Bronchial epithelial cell (primary cell): Measurements from ENCODE around the gene SMTNL2. TPM values are rescaled to one million over a fixed set of nuclear protein-coding genes. Genes with fewer than 3 reads are reported as not detected.

Source experiments
- DNase-seq: peaks from one replicate; pipeline ENCODE4 v3.0.0-alpha.2; 2010; ENCODE audit warnings: low read depth
- FAIRE-seq: peaks from 2 replicates; lab custom pipeline; 2011; peaks lifted over from hg19 to GRCh38; lab: Jason Lieb, UNC
- H3K27me3 ChIP-seq: 2 replicates; pipeline ENCODE4 v1.5.1; 2011; ENCODE audit warnings: low read length; ENCODE audit not compliant: control insufficient read depth, insufficient read depth
- H3K36me3 ChIP-seq: 2 replicates; pipeline ENCODE4 v1.5.1; 2011; ENCODE audit warnings: low read length; ENCODE audit not compliant: control insufficient read depth, insufficient read depth
- H3K4me3 ChIP-seq: 2 replicates; pipeline ENCODE4 v1.5.1; 2011; ENCODE audit warnings: mild to moderate bottlenecking, low read depth, low read length, control low read depth
- total RNA-seq: library from RNA; depleted of rRNA; stranded (reverse); fragments of >200 nt; gene quantifications from 2 replicates; pipeline ENCODE4 v1.2.1, GENCODE V29; 2014
- TF ChIP-seq, protein P1 (sequence below): IDR thresholded peaks from 2 replicates; pipeline ENCODE4 v1.5.1; 2011; ENCODE audit warnings: mild to moderate bottlenecking, moderate library complexity, low read length, control low read depth, inconsistent platforms; ENCODE audit not compliant: insufficient read depth, severe bottlenecking

Gene SMTNL2
- total RNA-seq, 1 donor from 2014 or later, result not detected

- no peak overlapping the region for H3K4me3 ChIP-seq
- peaks cover 26% of the 10 kb centered on the region for H3K27me3 ChIP-seq
- no peaks in the 10 kb centered on the region for H3K36me3 ChIP-seq
- no peak for FAIRE-seq
- TF ChIP-seq, protein P1, sequence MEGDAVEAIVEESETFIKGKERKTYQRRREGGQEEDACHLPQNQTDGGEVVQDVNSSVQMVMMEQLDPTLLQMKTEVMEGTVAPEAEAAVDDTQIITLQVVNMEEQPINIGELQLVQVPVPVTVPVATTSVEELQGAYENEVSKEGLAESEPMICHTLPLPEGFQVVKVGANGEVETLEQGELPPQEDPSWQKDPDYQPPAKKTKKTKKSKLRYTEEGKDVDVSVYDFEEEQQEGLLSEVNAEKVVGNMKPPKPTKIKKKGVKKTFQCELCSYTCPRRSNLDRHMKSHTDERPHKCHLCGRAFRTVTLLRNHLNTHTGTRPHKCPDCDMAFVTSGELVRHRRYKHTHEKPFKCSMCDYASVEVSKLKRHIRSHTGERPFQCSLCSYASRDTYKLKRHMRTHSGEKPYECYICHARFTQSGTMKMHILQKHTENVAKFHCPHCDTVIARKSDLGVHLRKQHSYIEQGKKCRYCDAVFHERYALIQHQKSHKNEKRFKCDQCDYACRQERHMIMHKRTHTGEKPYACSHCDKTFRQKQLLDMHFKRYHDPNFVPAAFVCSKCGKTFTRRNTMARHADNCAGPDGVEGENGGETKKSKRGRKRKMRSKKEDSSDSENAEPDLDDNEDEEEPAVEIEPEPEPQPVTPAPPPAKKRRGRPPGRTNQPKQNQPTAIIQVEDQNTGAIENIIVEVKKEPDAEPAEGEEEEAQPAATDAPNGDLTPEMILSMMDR, result no peak
- no peak for DNase-seq
Measured at GRCh38 chr17:4582691-4583090, 1.6 kb upstream of the SMTNL2 start.

DNA sequence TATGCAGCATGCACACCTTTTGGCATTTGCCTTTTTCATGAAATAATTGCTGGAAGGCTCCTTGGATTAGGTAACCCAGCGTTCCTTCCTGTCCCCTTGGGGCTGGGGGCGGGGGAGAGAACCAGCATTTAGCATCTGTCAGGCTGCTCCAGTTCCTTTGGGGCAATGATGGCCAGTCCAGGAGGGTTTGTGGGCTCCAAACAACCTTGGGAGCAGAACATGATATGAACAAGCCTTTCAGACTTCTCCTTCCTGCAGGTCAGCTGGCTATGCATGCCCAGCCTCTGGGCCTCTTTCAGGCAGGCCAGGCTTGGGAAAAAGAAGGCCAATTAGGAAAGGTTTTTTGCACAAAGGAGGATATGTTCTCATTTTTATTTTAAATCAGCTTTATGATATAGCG is 1.1 kb upstream of the SMTNL2 start:
- FAIRE-seq (peak; percentile 64), DNase-seq (no peak)
- Histone ChIP-seq H3K27me3 (peaks cover 26% of the 10 kb centered on the region), H3K36me3 (no peaks in the 10 kb centered on the region), H3K4me3 (no peak overlapping the region)
- TF ChIP-seq, protein P1, result no peak

DNA sequence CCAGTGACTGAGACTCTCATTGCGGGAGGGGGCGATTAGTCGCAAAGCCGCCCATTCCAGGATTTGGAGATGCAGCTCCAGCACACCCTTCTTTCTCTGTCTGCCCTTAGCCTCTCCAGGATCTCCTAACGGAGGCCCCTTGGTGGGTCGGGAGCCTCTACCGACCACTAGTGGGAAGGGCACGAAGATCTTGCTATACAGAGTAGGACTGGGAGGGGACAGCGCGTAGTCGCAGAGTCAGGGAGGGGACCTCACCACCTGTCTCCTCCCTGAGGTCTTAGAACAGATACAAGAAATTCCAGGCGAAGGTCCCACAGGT is 588 bp upstream of the SMTNL2 start:
- FAIRE-seq (no peak), DNase-seq (no peak)
- Histone ChIP-seq H3K4me3 (no peak overlapping the region), H3K27me3 (peaks cover 29% of the 10 kb centered on the region), H3K36me3 (no peaks in the 10 kb centered on the region)
- TF ChIP-seq, protein P1, result no peak

- DNase-seq, result no peak
- H3K4me3 ChIP-seq, result no peak overlapping the region
- no peaks in the 10 kb centered on the region for H3K36me3 ChIP-seq
- peaks cover 36% of the 10 kb centered on the region for H3K27me3 ChIP-seq
- no peak for FAIRE-seq
- TF ChIP-seq, protein P1, result no peak
Measured at GRCh38 chr17:4584917-4585637, 748 bp downstream of the SMTNL2 start.

DNA sequence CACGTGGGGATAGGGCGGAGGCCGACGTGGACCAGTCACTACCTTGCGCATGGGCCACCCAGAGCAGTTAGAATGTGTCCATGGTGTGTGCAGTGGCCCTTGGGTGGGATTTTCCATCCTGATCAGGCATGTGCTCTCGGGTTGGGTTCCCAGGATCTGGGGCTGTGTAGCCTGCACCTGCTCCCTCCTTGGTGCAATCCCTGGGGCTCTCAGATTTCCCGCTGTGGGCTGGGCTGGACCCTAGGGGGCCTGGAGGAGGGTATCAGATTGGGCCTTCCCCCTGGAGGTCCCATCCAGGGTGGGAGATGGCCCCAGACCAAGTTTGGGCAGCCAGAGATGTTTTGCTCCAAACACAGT is 1.3 kb downstream of the SMTNL2 start:
- FAIRE-seq (no peak), DNase-seq (no peak)
- TF ChIP-seq, protein P1, result no peak
- H3K27me3 ChIP-seq, result peaks cover 37% of the 10 kb centered on the region
- H3K36me3 ChIP-seq, result no peaks in the 10 kb centered on the region
- H3K4me3 ChIP-seq, result no peak overlapping the region

DNA sequence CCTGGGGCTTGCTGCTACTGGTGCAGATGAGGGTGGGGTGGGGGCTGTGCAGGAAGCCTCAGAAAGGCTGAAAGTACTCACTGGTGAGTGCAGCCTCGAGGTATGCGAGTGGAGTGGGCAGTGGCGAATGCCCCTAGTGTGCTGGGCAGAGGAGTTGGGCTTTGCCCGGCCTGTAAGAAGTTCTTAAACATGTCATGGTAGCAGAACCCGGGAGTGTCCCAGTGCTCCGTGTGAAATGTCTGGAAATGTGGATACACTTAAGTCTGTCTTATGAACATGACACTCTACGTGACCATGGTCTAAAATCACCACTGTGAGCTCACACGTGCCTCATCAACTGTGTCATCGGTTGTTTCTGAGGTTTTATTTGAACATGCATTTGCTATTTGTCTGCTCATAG is 1.7 kb downstream of the SMTNL2 start:
- no peaks in the 10 kb centered on the region for H3K36me3 ChIP-seq
- no peak for FAIRE-seq
- DNase-seq, result no peak
- peaks cover 37% of the 10 kb centered on the region for H3K27me3 ChIP-seq
- no peak overlapping the region for H3K4me3 ChIP-seq
- TF ChIP-seq, protein P1, result no peak
